ENCODE measurements around the gene KDM7A. TPM values are rescaled to one million over a fixed set of nuclear protein-coding genes. Genes with fewer than 3 reads are reported as not detected.
"Not testable (repeated sequence)": the region's sequence is repeated elsewhere in the genome, so short reads cannot be mapped to it uniquely, and the experiment has no call there.

Gene KDM7A
- total and polyA plus RNA-seq, 12 donors = 2.7 to 16.4 (median 11.8) TPM

DNA sequence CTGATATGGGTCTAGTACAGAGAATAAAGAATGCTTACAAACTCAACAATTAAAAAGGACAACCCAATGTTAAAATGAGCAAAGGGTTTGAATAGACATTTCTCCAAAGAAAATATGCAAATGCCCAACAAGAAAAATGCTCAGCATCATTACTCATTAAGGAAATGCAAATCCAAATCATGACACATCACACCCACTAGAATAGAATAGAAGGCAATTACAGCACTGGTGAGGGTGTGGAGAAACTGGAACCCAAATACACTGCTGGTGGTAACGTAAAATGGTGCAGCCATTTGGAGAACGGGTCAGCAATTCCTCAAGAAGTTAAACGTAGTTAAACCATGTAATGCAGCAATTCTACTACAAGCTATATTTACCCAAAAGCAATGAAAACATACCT, 53.8 kb downstream of the KDM7A start:
- Histone ChIP-seq H3K27ac (no peak overlapping the region), H3K36me3 (peaks cover 0 to 94% (median 26%) of the 10 kb centered on the region in 9 donors), H3K4me3 (no peak overlapping the region), H3K27me3 (no peaks in the 10 kb centered on the region), H3K4me1 (no peaks in the 10 kb centered on the region), H3K9me3 (no peaks in the 10 kb centered on the region)
- WGBS, 2 donors = 97 to 98% methylated on average over 3 of the region's 3 CpGs
- intact Hi-C loops (cut with DNase I) = no loop called here
- no peak for DNase-seq
- TF ChIP-seq, protein P1, sequence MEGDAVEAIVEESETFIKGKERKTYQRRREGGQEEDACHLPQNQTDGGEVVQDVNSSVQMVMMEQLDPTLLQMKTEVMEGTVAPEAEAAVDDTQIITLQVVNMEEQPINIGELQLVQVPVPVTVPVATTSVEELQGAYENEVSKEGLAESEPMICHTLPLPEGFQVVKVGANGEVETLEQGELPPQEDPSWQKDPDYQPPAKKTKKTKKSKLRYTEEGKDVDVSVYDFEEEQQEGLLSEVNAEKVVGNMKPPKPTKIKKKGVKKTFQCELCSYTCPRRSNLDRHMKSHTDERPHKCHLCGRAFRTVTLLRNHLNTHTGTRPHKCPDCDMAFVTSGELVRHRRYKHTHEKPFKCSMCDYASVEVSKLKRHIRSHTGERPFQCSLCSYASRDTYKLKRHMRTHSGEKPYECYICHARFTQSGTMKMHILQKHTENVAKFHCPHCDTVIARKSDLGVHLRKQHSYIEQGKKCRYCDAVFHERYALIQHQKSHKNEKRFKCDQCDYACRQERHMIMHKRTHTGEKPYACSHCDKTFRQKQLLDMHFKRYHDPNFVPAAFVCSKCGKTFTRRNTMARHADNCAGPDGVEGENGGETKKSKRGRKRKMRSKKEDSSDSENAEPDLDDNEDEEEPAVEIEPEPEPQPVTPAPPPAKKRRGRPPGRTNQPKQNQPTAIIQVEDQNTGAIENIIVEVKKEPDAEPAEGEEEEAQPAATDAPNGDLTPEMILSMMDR (IDR thresholded peaks at IDR 0.05) = no peak
- ATAC-seq = no peak

DNA sequence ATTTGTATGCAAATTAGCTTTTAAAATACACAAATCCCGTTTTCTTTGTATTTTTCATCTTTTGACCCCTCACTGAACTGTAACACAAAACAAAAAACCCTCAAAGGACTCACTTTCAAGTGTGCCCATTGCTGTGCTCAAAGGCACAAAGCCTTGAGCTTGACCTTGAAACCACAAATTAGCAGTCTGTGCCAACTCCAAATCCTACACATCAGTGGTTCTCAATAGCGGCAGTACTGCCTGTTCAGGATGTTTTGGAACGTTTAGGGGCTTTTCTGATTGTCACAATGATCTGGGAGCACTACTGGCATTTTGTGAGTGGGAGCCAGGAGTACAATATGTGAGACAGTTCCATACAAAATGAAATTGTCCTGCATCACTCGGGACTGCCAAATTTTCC, 55.5 kb downstream of the KDM7A start:
- Histone ChIP-seq H3K4me1 (no peaks in the 10 kb centered on the region), H3K27me3 (no peaks in the 10 kb centered on the region), H3K27ac (no peak overlapping the region), H3K9me3 (no peaks in the 10 kb centered on the region), H3K36me3 (peaks cover 0 to 94% (median 21%) of the 10 kb centered on the region in 9 donors), H3K4me3 (no peak overlapping the region)
- intact Hi-C loops (cut with DNase I) = no loop called here
- ATAC-seq (no peak), DNase-seq (no peak)
- WGBS, 2 donors = 47 to 62% methylated on average over 4 of the region's 4 CpGs
- TF ChIP-seq, protein P1 (IDR thresholded peaks at IDR 0.05) = no peak

DNA sequence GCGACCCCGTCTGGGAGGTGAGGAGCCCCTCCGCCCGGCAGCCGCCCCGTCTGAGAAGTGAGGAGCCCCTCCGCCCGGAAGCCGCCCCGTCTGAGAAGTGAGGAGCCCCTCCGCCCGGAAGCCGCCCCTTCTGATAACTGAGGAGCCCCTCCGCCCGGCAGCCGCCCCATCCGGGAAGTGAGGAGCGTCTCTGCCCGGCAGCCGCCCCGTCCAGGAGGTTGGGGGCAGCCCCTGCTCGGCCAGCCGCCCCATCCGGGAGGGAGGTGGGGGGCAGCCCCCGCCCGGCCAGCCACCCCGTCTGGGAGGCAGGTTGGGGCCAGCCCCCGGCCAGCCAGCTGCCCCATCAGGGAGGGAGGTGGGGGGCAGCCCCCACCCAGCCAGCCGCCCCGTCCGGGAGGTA, 62.0 kb downstream of the KDM7A start:
- H3K27ac ChIP-seq; H3K4me1 ChIP-seq; H3K9me3 ChIP-seq; H3K4me3 ChIP-seq; H3K27me3 ChIP-seq; ATAC-seq; DNase-seq; intact Hi-C loops (cut with DNase I): not testable (repeated sequence)
- 98 to 100% methylated on average over 22 to 31 of the region's 31 CpGs for WGBS, 2 donors
- H3K36me3 ChIP-seq = peaks cover 0 to 87% (median 27%) of the 10 kb centered on the region in 9 donors

DNA sequence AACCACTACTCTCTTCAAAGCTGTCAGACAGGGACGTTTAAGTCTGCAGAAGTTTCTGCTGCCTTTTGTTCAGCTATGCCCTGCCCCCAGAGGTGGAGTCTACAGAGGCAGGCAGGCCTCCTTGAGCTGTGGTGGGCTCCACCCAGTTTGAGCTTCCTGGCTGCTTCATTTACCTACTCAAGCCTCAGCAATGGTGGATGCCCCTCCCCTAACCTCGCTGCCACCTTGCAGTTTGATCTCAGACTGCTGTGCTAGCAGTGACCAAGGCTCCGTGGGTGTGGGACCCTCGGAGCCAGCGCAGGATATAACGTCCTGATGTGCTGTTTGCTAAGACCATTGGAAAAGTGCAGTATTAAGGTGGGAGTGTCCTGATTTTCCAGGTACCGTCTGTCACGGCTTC, 68.0 kb downstream of the KDM7A start:
- H3K27ac ChIP-seq; H3K9me3 ChIP-seq; ATAC-seq; DNase-seq; H3K27me3 ChIP-seq; H3K4me1 ChIP-seq; intact Hi-C loops (cut with DNase I); H3K4me3 ChIP-seq: not testable (repeated sequence)
- 88 to 91% methylated on average over 8 of the region's 8 CpGs for WGBS, 2 donors
- peaks cover 0 to 75% (median 26%) of the 10 kb centered on the region in 9 donors for H3K36me3 ChIP-seq

DNA sequence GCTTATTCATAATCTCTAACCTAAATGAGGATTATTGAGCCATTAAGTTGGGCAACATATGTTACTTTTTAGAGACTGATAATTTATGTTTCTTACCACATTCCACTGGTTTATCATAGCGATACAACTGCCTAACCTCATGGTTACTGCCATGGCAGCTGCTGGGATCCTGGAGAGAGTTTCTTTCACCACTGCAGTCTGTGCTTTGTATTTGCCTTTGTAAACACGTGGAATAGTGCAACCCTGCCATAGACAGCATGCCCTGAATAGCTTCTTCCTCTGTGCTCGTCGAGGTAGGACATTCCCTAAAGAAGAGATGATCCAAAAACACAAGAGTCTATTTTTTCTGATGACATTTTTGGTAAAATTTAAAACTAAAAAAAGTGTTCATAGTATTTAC, 80.3 kb downstream of the KDM7A start:
- intact Hi-C loops (cut with DNase I) = no loop called here
- ATAC-seq (no peak), DNase-seq (no peak)
- no peaks in the 10 kb centered on the region for H3K27me3 ChIP-seq
- H3K9me3 ChIP-seq = no peaks in the 10 kb centered on the region
- no peak overlapping the region for H3K27ac ChIP-seq
- H3K4me1 ChIP-seq = no peaks in the 10 kb centered on the region
- H3K4me3 ChIP-seq = no peak overlapping the region
- TF ChIP-seq, protein P1 (IDR thresholded peaks at IDR 0.05) = no peak
- peaks cover 0 to 100% (median 71%) of the 10 kb centered on the region in 9 donors for H3K36me3 ChIP-seq
- WGBS, 2 donors = 84% methylated on average over 4 of the region's 4 CpGs

All from heart right ventricle (tissue), 16 donors.